Endothelial cell of umbilical vein (primary cell): ENCODE results near the gene CDC26. TPM values are rescaled to one million over a fixed set of nuclear protein-coding genes. Genes with fewer than 3 reads are reported as not detected.

Experiments
- BruUV-seq: library from RNA; stranded (reverse); fragments of 400-500 nt; replicated peaks from 2 replicates; lab custom pipeline; 2021; lab: Mats Ljungman, UMichigan
- CTCF ChIA-PET: fragments of 300-600, 350-600 bp; sonication (Branson Sonifier 250); formaldehyde crosslinking; loops from one replicate; lab custom pipeline; 2021; ENCODE audit warnings: antibody characterized with exemption, inconsistent platforms; lab: Charles Lee
- POLR2A ChIA-PET: fragments of 300-600, 350-600 bp; sonication (Branson Sonifier 250); formaldehyde crosslinking; loops from one replicate; lab custom pipeline; 2021; ENCODE audit warnings: antibody characterized with exemption, inconsistent platforms; lab: Charles Lee
- DNase-seq: peaks from one replicate; pipeline ENCODE4 v3.0.0-alpha.2; 2011; ENCODE audit warnings: low read depth, low spot score
- FAIRE-seq: peaks from 2 replicates; lab custom pipeline; 2011; peaks lifted over from hg19 to GRCh38; lab: Jason Lieb, UNC
- H2AFZ ChIP-seq: 2 replicates; pipeline ENCODE4 v1.6.0; 2012; ENCODE audit warnings: low read depth, low read length, control low read depth, inconsistent platforms
- H3K27ac ChIP-seq: 2 replicates; pipeline ENCODE4 v1.5.1; 2011; ENCODE audit warnings: low read depth, mild to moderate bottlenecking, control low read depth, low read length, moderate library complexity; ENCODE audit not compliant: insufficient read depth
- H3K27me3 ChIP-seq, 2 experiments: 2 replicates each; pipeline versions ENCODE4 v1.6.0 to v1.6.1; 2011; ENCODE audit warnings: low read length in 2 of 2, mixed read lengths in 1 of 2; ENCODE audit not compliant: control insufficient read depth in 2 of 2, insufficient read depth in 2 of 2
- H3K36me3 ChIP-seq, 2 experiments: 2 replicates in 1 of 2; 3 replicates in 1 of 2; pipeline ENCODE4 v1.5.1; 2011; ENCODE audit warnings: low read length in 2 of 2, mild to moderate bottlenecking in 1 of 2, moderate library complexity in 1 of 2; ENCODE audit not compliant: control insufficient read depth in 2 of 2, insufficient read depth in 2 of 2; ENCODE audit errors: extremely low read depth in 1 of 2
- H3K4me1 ChIP-seq: 3 replicates; pipeline ENCODE4 v1.5.1; 2011; ENCODE audit warnings: mild to moderate bottlenecking, low read length; ENCODE audit not compliant: control insufficient read depth, insufficient read depth; ENCODE audit errors: extremely low read depth
- H3K4me2 ChIP-seq: 2 replicates; pipeline ENCODE4 v1.6.1; 2011; ENCODE audit warnings: low read length, control low read depth, mixed read lengths; ENCODE audit not compliant: insufficient read depth
- H3K4me3 ChIP-seq, 3 experiments: fragments of 200-600 bp in 1 of 3; sonication (generic), shearing (Covaris generic) in 1 of 3; replicated peaks in 1 of 3; 2 replicates each; pipeline ENCODE4 v1.5.1; 2011 to 2016; ENCODE audit warnings: control low read depth in 3 of 3, low read length in 3 of 3, mild to moderate bottlenecking in 2 of 3, inconsistent platforms in 1 of 3, low read depth in 1 of 3, moderate library complexity in 1 of 3; ENCODE audit not compliant: insufficient read depth in 1 of 3
- H3K79me2 ChIP-seq: 2 replicates; pipeline ENCODE4 v1.6.0; 2012; ENCODE audit warnings: low read length, inconsistent platforms; ENCODE audit not compliant: control insufficient read depth, insufficient read depth
- H3K9ac ChIP-seq: replicated peaks from 2 replicates; pipeline ENCODE3; 2011; ENCODE audit warnings: low read length, control low read depth; ENCODE audit not compliant: insufficient read depth; ENCODE audit errors: extremely low read depth
- H3K9me1 ChIP-seq: replicated peaks from 3 replicates; pipeline ENCODE4 v1.6.0; 2011; ENCODE audit warnings: mild to moderate bottlenecking, low read length; ENCODE audit not compliant: control insufficient read depth, insufficient read depth; ENCODE audit errors: extremely low read depth
- H3K9me3 ChIP-seq: replicated peaks from 2 replicates; pipeline ENCODE4 v1.5.1; 2012; ENCODE audit warnings: low read length, inconsistent platforms; ENCODE audit not compliant: control insufficient read depth, insufficient read depth
- H4K20me1 ChIP-seq: replicated peaks from 2 replicates; pipeline ENCODE3; 2011; ENCODE audit warnings: mild to moderate bottlenecking, low read length; ENCODE audit not compliant: control insufficient read depth, insufficient read depth; ENCODE audit errors: extremely low read depth
- EZH2 ChIP-seq: IDR thresholded peaks from 2 replicates; pipeline ENCODE4 v1.6.1; 2012; ENCODE audit warnings: borderline replicate concordance, low read depth, mild to moderate bottlenecking, moderate library complexity, low read length, inconsistent platforms; ENCODE audit not compliant: severe bottlenecking
- FOS ChIP-seq: IDR thresholded peaks from 2 replicates; pipeline ENCODE4 v1.6.1; 2011; ENCODE audit warnings: mild to moderate bottlenecking, low read length, moderate library complexity, borderline replicate concordance; ENCODE audit not compliant: insufficient read depth
- GATA2 ChIP-seq: IDR thresholded peaks from 2 replicates; pipeline ENCODE4 v1.7.0; 2011; ENCODE audit warnings: low read depth, mild to moderate bottlenecking, moderate library complexity, mixed read lengths, low read length; ENCODE audit not compliant: insufficient read length, insufficient read depth
- JUN ChIP-seq: IDR thresholded peaks from 2 replicates; pipeline ENCODE4 v1.6.1; 2011; ENCODE audit warnings: borderline replicate concordance, low read depth; ENCODE audit not compliant: insufficient read length, insufficient read depth
- MYC ChIP-seq: IDR thresholded peaks from one replicate; pipeline ENCODE4 v1.6.1; 2011; ENCODE audit warnings: mild to moderate bottlenecking, low read depth, low read length
- POLR2A ChIP-seq: IDR thresholded peaks from 2 replicates; pipeline ENCODE4 v1.6.1; 2012; ENCODE audit warnings: low read depth, mild to moderate bottlenecking, control low read depth, low read length
- POLR2AphosphoS5 ChIP-seq: IDR thresholded peaks from 2 replicates; pipeline ENCODE4 v1.6.1; 2012; ENCODE audit warnings: low read depth, mild to moderate bottlenecking, control low read depth, low read length, moderate library complexity; ENCODE audit not compliant: insufficient read depth
- dilution Hi-C: fragments of 300-500 bp; cut with MboI; formaldehyde crosslinking; loops from one replicate; pipeline ENCODE4 v1.15.0; 2019; ENCODE audit warnings: low sequenced_read_pairs; ENCODE audit not compliant: extremely low pct_ligation_motif_present
- intact Hi-C: fragments of 100-400 bp; cut with micrococcal nuclease; formaldehyde crosslinking; loops from one replicate; pipeline ENCODE4 v1.10.0; 2022
- polyA plus RNA-seq, 4 experiments: library from polyadenylated mRNA; depleted of rRNA in 3 of 4; stranded (reverse) in 3 of 4; unstranded in 1 of 4; fragments of >200 nt; gene quantifications; 2 replicates each; pipeline versions ENCODE4 v1.2.1 to v1.2.3, GENCODE V29; 2011 to 2012; ENCODE audit warnings: missing spikeins in 1 of 4
- total RNA-seq: library from RNA; stranded (reverse); gene quantifications from 2 replicates; pipeline ENCODE4 v1.2.3, GENCODE V29; 2021
- TF ChIP-seq, protein P1 (sequence below): IDR thresholded peaks from 2 replicates; pipeline ENCODE4 v1.6.1; 2011; ENCODE audit not compliant: insufficient read depth, insufficient read length
- TF ChIP-seq, protein P2 (sequence below), 2 donors: IDR thresholded peaks; 1 replicate in 1 of 2; 2 replicates in 1 of 2; pipeline ENCODE4 v1.5.1; 2011; ENCODE audit warnings: low read length in 2 of 2, mild to moderate bottlenecking in 2 of 2, moderate library complexity in 2 of 2, control low read depth in 1 of 2, inconsistent platforms in 1 of 2, low read depth in 1 of 2; ENCODE audit not compliant: insufficient read depth in 1 of 2; ENCODE audit errors: extremely low read depth in 1 of 2

The CDC26 gene
- total and polyA plus RNA-seq, 2 donors (not counting 3 experiments of a cell fraction or from before 2014, with no cell fraction given) = 25.7 to 36.9 TPM

GRCh38 chr9:113222482-113222841 lies 52.9 kb downstream of the CDC26 start:
- ChIA-PET CTCF (interaction anchor here (0.5 to 1.7 kb wide), 4 partner anchors 9 to 371 kb away, joined by 3 to 4 read pairs (median 4); partner anchors contain the start of genes CDC26 and PRPF4), POLR2A (no interaction called here)
- Histone ChIP-seq H3K9me1 (no peaks in the 10 kb centered on the region), H3K9me3 (no peaks in the 10 kb centered on the region), H3K4me2 (peak overlapping the region; percentile 95), H3K4me3 (peak overlapping the region; percentile 71 to 94 (median 90)), H3K27me3 (no peaks in the 10 kb centered on the region), H2AFZ (peak overlapping the region; percentile 91), H4K20me1 (no peaks in the 10 kb centered on the region), H3K9ac (peak overlapping the region; percentile 79), H3K79me2 (peaks cover 44% of the 10 kb centered on the region), H3K4me1 (peaks cover 21% of the 10 kb centered on the region), H3K27ac (no peak overlapping the region), H3K36me3 (no peaks in the 10 kb centered on the region)
- intact Hi-C loops (no loop called here), dilution Hi-C loops (no loop called here)
- TF ChIP-seq POLR2A (no peak), POLR2AphosphoS5 (no peak), GATA2 (no peak), MYC (no peak), FOS (no peak), JUN (no peak), EZH2 (no peak)
- TF ChIP-seq, protein P1, sequence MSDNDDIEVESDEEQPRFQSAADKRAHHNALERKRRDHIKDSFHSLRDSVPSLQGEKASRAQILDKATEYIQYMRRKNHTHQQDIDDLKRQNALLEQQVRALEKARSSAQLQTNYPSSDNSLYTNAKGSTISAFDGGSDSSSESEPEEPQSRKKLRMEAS = no peak
- TF ChIP-seq, protein P2, sequence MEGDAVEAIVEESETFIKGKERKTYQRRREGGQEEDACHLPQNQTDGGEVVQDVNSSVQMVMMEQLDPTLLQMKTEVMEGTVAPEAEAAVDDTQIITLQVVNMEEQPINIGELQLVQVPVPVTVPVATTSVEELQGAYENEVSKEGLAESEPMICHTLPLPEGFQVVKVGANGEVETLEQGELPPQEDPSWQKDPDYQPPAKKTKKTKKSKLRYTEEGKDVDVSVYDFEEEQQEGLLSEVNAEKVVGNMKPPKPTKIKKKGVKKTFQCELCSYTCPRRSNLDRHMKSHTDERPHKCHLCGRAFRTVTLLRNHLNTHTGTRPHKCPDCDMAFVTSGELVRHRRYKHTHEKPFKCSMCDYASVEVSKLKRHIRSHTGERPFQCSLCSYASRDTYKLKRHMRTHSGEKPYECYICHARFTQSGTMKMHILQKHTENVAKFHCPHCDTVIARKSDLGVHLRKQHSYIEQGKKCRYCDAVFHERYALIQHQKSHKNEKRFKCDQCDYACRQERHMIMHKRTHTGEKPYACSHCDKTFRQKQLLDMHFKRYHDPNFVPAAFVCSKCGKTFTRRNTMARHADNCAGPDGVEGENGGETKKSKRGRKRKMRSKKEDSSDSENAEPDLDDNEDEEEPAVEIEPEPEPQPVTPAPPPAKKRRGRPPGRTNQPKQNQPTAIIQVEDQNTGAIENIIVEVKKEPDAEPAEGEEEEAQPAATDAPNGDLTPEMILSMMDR (IDR thresholded peaks at IDR 0.05; ENCODE audit: extremely low read depth in 1 of 2, insufficient read depth in 1 of 2, low read depth in 1 of 2, low read length in 2 of 2) = no peak
- FAIRE-seq = no peak
- no TSS peak for BruUV-seq
- peak; percentile 5 for DNase-seq
